PC-9 (cell line): ENCODE measurements around the gene MRRF. TPM values are rescaled to one million over a fixed set of nuclear protein-coding genes. Genes with fewer than 3 reads are reported as not detected.

Experiments
- BruUV-seq: library from RNA; stranded (reverse); fragments of 400-500 nt; replicated peaks from 2 replicates; lab custom pipeline; 2021; lab: Mats Ljungman, UMichigan
- CTCF ChIA-PET: fragments of 300-600 bp; sonication (Branson Sonifier 250); formaldehyde crosslinking; loops from one replicate; lab custom pipeline; 2022; ENCODE audit warnings: antibody characterized with exemption; lab: Charles Lee
- POLR2A ChIA-PET: fragments of 300-600 bp; sonication (Branson Sonifier 250); formaldehyde crosslinking; loops from one replicate; lab custom pipeline; 2022; ENCODE audit warnings: antibody characterized with exemption; ENCODE audit not compliant: unreplicated experiment; lab: Charles Lee
- DNase-seq, 2 experiments: peaks; one replicate each; pipeline versions ENCODE4 v3.0.0 to v3.0.0-alpha.2; 2015 to 2022; ENCODE audit warnings: mixed read lengths in 1 of 2
- H2AFZ ChIP-seq: fragments of 200-600 bp; sonication (generic); 2 replicates; pipeline ENCODE4 v1.8.1; 2017; ENCODE audit warnings: antibody characterized with exemption
- H3F3A ChIP-seq: fragments of 200-600 bp; sonication (generic); 2 replicates; pipeline ENCODE4 v1.8.1; 2017; ENCODE audit warnings: antibody characterized with exemption, mild to moderate bottlenecking, low read depth; ENCODE audit not compliant: insufficient read depth
- H3K27ac ChIP-seq: fragments of 200-600 bp; sonication (generic); 2 replicates; pipeline ENCODE4 v1.6.1; 2016; ENCODE audit warnings: mixed run types
- H3K27me3 ChIP-seq: fragments of 200-600 bp; sonication (generic); 2 replicates; pipeline ENCODE4 v1.6.1; 2016; ENCODE audit warnings: low read depth, mixed run types; ENCODE audit not compliant: insufficient read depth
- H3K36me3 ChIP-seq: fragments of 200-600 bp; sonication (generic); 2 replicates; pipeline ENCODE4 v1.6.1; 2016; ENCODE audit warnings: low read depth, mixed run types
- H3K4me1 ChIP-seq: fragments of 200-600 bp; sonication (generic); replicated peaks from 2 replicates; pipeline ENCODE4 v1.6.1; 2016; ENCODE audit warnings: mixed run types; ENCODE audit not compliant: insufficient read depth
- H3K4me2 ChIP-seq: fragments of 200-600 bp; sonication (generic); 2 replicates; pipeline ENCODE4 v1.6.1; 2017; ENCODE audit warnings: mixed run types
- H3K4me3 ChIP-seq: fragments of 200-600 bp; sonication (generic); 2 replicates; pipeline ENCODE4 v1.6.1; 2016; ENCODE audit warnings: mixed run types
- H3K79me2 ChIP-seq: fragments of 200-600 bp; sonication (generic); 2 replicates; pipeline ENCODE4 v1.6.1; 2017; ENCODE audit warnings: low read depth, mixed run types
- H3K9me2 ChIP-seq: fragments of 200-600 bp; sonication (generic); 2 replicates; pipeline ENCODE4 v1.8.1; 2017; ENCODE audit warnings: mild to moderate bottlenecking; ENCODE audit not compliant: insufficient read depth
- H3K9me3 ChIP-seq: fragments of 200-600 bp; sonication (generic); 2 replicates; pipeline ENCODE4 v1.8.1; 2016; ENCODE audit warnings: low read depth; ENCODE audit not compliant: insufficient read depth
- H4K20me1 ChIP-seq: fragments of 200-600 bp; sonication (generic); 2 replicates; pipeline ENCODE4 v1.8.1; 2017; ENCODE audit not compliant: insufficient read depth
- CTCF ChIP-seq: fragments of 200-600 bp; sonication (generic); conservative IDR thresholded peaks from 2 replicates; pipeline ENCODE4 v1.6.1; 2017; ENCODE audit warnings: mixed run types, antibody characterized with exemption, mild to moderate bottlenecking, moderate library complexity
- EZH2 ChIP-seq: fragments of 200-600 bp; sonication (generic); IDR thresholded peaks from 2 replicates; pipeline ENCODE4 v1.8.0; 2017; ENCODE audit warnings: antibody characterized with exemption, low read depth
- intact Hi-C: fragments of 100-400 bp; cut with micrococcal nuclease; formaldehyde crosslinking; loops from one replicate; pipeline ENCODE4 v1.10.0; 2022; ENCODE audit not compliant: unreplicated experiment
- total RNA-seq: library from RNA; stranded (reverse); gene quantifications from 2 replicates; pipeline ENCODE4 v1.2.3, GENCODE V29; 2021

MRRF gene
- total RNA-seq, 1 experiment from 2014 or later, result 79.5 TPM

- H3K4me1 ChIP-seq, result no peaks in the 10 kb centered on the region
- no peaks in the 10 kb centered on the region for H3K79me2 ChIP-seq
- TF ChIP-seq EZH2, result no peak
- TF ChIP-seq CTCF, result no peak
- H3K9me3 ChIP-seq, result no peaks in the 10 kb centered on the region
- intact Hi-C loops, result no loop called here
- H2AFZ ChIP-seq, result no peak overlapping the region
- no peak overlapping the region for H3K4me3 ChIP-seq
- peaks cover 24% of the 10 kb centered on the region for H3K27me3 ChIP-seq
- ChIA-PET POLR2A (no interaction called here), CTCF (interaction anchor here (1.5 kb wide), 1 partner anchor 114 kb away, joined by 3 read pairs; no protein-coding TSS in a partner anchor)
- BruUV-seq, result no TSS peak
- H4K20me1 ChIP-seq, result 0 out of 2 replicates have a peak, but pooled peaks cover 3% of the 10 kb centered on the region
- H3F3A ChIP-seq, result no peaks in the 10 kb centered on the region
- no peaks in the 10 kb centered on the region for H3K36me3 ChIP-seq
- H3K9me2 ChIP-seq, result no peaks in the 10 kb centered on the region
- no peak overlapping the region for H3K4me2 ChIP-seq
- DNase-seq, result no peak
- no peak overlapping the region for H3K27ac ChIP-seq
Observed at GRCh38 chr9:122349201-122349600, 84.5 kb downstream of the MRRF start.

GRCh38 chr9:122350577-122351355 lies 86.1 kb downstream of the MRRF start:
- POLR2A ChIA-PET, result no interaction called here
- Histone ChIP-seq H3K4me3 (no peak overlapping the region), H4K20me1 (0 out of 2 replicates have a peak, but pooled peaks cover 3% of the 10 kb centered on the region), H3K79me2 (no peaks in the 10 kb centered on the region), H2AFZ (no peak overlapping the region), H3K27ac (no peak overlapping the region), H3K4me2 (no peak overlapping the region), H3K27me3 (peaks cover 21% of the 10 kb centered on the region), H3K9me3 (no peaks in the 10 kb centered on the region), H3K4me1 (no peaks in the 10 kb centered on the region), H3K9me2 (no peaks in the 10 kb centered on the region), H3K36me3 (no peaks in the 10 kb centered on the region), H3F3A (no peaks in the 10 kb centered on the region)
- peak in 1 of 2 experiments; percentile 82 for DNase-seq
- CTCF ChIA-PET, result interaction anchor here (0.6 to 1.6 kb wide), 7 partner anchors 13 to 715 kb away, joined by 3 to 26 read pairs (median 5); no protein-coding TSS in a partner anchor
- no TSS peak for BruUV-seq
- no peak for TF ChIP-seq EZH2
- TF ChIP-seq CTCF, result peak; percentile 93
- intact Hi-C loops, result loop anchor here (1.0 to 2.0 kb wide), 5 partner anchors 103 to 804 kb away; no protein-coding TSS in a partner anchor

GRCh38 chr9:122354536-122355199 lies 90.0 kb downstream of the MRRF start:
- intact Hi-C loops, result no loop called here
- H3K9me3 ChIP-seq, result no peaks in the 10 kb centered on the region
- H2AFZ ChIP-seq, result no peak overlapping the region
- no peak overlapping the region for H3K4me3 ChIP-seq
- no peaks in the 10 kb centered on the region for H3K9me2 ChIP-seq
- TF ChIP-seq CTCF (no peak), EZH2 (no peak)
- CTCF ChIA-PET, result no interaction called here
- H3K4me1 ChIP-seq, result no peaks in the 10 kb centered on the region
- no peak overlapping the region for H3K27ac ChIP-seq
- 0 out of 2 replicates have a peak, but pooled peaks cover 3% of the 10 kb centered on the region for H4K20me1 ChIP-seq
- no peak overlapping the region for H3K4me2 ChIP-seq
- no peaks in the 10 kb centered on the region; the same call in 1 of the 2 replicates for H3K27me3 ChIP-seq
- POLR2A ChIA-PET, result no interaction called here
- DNase-seq, result no peak
- H3K79me2 ChIP-seq, result no peaks in the 10 kb centered on the region
- H3F3A ChIP-seq, result no peaks in the 10 kb centered on the region
- no TSS peak for BruUV-seq
- H3K36me3 ChIP-seq, result no peaks in the 10 kb centered on the region
